HepG2 (cell line): Measurements from ENCODE around the gene CSK. TPM values are rescaled to one million over a fixed set of nuclear protein-coding genes. Genes with fewer than 3 reads are reported as not detected.

Experiments
- ATAC-seq: fragments of 200-7000 bp; cut with Tn5 transposase; 3 replicates; pipeline ENCODE4 v1.9.1; 2020; ENCODE audit warnings: mild to moderate bottlenecking, moderate library complexity
- BruUV-seq: library from RNA; stranded (reverse); fragments of 400-500 nt; replicated peaks from 2 replicates; lab custom pipeline; 2021; lab: Mats Ljungman, UMichigan
- CTCF ChIA-PET: fragments of 300-600 bp; formaldehyde crosslinking; extraction: SDS; loops from one replicate; lab custom pipeline; 2021; ENCODE audit warnings: low total read pairs, inconsistent platforms, low intra/inter-chr PET ratio; lab: Yijun Ruan, JAX
- POLR2A ChIA-PET: fragments of 350-600 bp; sonication (Branson Sonifier 250); formaldehyde crosslinking; loops from one replicate; lab custom pipeline; 2020; ENCODE audit warnings: antibody characterized with exemption, inconsistent platforms; lab: Yijun Ruan, JAX
- DNase-seq: peaks from one replicate; pipeline ENCODE4 v3.0.0-alpha.2; 2015; ENCODE audit warnings: low spot score
- FAIRE-seq: peaks from 3 replicates; lab custom pipeline; 2011; peaks lifted over from hg19 to GRCh38; lab: Jason Lieb, UNC
- H2AFZ ChIP-seq: one replicate; pipeline ENCODE4 v1.6.1; 2011; ENCODE audit warnings: low read length, inconsistent platforms
- H3K27ac ChIP-seq: fragments of 300-600 bp; 3 replicates; pipeline ENCODE4 v1.8.0; 2011; ENCODE audit warnings: mixed run types, mild to moderate bottlenecking, mixed read lengths, low read length, inconsistent platforms; ENCODE audit not compliant: insufficient read depth; ENCODE audit errors: extremely low read length
- H3K27me3 ChIP-seq, 2 experiments: fragments of 200-600 bp in 1 of 2; 2 replicates in 1 of 2; 3 replicates in 1 of 2; pipeline versions ENCODE4 v1.6.0 to v1.8.0; 2011; ENCODE audit warnings: low read length in 2 of 2, mild to moderate bottlenecking in 2 of 2, moderate library complexity in 2 of 2, inconsistent platforms in 1 of 2; ENCODE audit not compliant: insufficient read depth in 2 of 2, control insufficient read depth in 1 of 2
- H3K36me3 ChIP-seq, 2 experiments: fragments of 200-600 bp in 1 of 2; replicated peaks in 1 of 2; 2 replicates in 1 of 2; 3 replicates in 1 of 2; pipeline versions ENCODE4 v1.5.1 to v1.8.0; 2011; ENCODE audit warnings: low read length in 2 of 2, inconsistent platforms in 1 of 2; ENCODE audit not compliant: insufficient read depth in 2 of 2, control insufficient read depth in 1 of 2
- H3K4me1 ChIP-seq: 2 replicates; pipeline ENCODE4 v1.5.1; 2012; ENCODE audit warnings: low read length, inconsistent platforms; ENCODE audit not compliant: insufficient read depth
- H3K4me2 ChIP-seq: 2 replicates; pipeline ENCODE4 v1.6.0; 2011; ENCODE audit warnings: low read depth, low read length, inconsistent platforms
- H3K4me3 ChIP-seq, 3 experiments: fragments of 200-600 bp in 1 of 3; sonication (generic), shearing (Covaris generic) in 1 of 3; replicated peaks in 1 of 3; 2 replicates each; pipeline ENCODE4 v1.5.1; 2011 to 2016; ENCODE audit warnings: low read length in 3 of 3, inconsistent platforms in 2 of 3, low read depth in 2 of 3, mild to moderate bottlenecking in 2 of 3, control low read depth in 1 of 3, mixed read lengths in 1 of 3; ENCODE audit not compliant: insufficient read depth in 1 of 3
- H3K79me2 ChIP-seq: one replicate; pipeline ENCODE4 v1.6.1; 2011; ENCODE audit warnings: low read length, inconsistent platforms; ENCODE audit not compliant: insufficient read depth
- H3K9ac ChIP-seq: 2 replicates; pipeline ENCODE4 v1.6.0; 2011; ENCODE audit warnings: mild to moderate bottlenecking, low read depth, low read length, inconsistent platforms; ENCODE audit not compliant: insufficient read depth
- H3K9me3 ChIP-seq: 2 replicates; pipeline ENCODE4 v1.5.1; 2012; ENCODE audit warnings: mild to moderate bottlenecking, low read length
- H4K20me1 ChIP-seq: 2 replicates; pipeline ENCODE4 v1.6.0; 2011; ENCODE audit warnings: inconsistent platforms, mild to moderate bottlenecking, low read length, moderate library complexity; ENCODE audit not compliant: insufficient read depth
- AFF4 ChIP-seq: sonication (generic); formaldehyde crosslinking; IDR thresholded peaks from 2 replicates; pipeline ENCODE4 v1.4.0; 2020; ENCODE audit warnings: missing genetic modification reagents
- CREB1 ChIP-seq, 2 experiments: fragments of 450-650 bp in 1 of 2; IDR thresholded peaks; 2 replicates each; pipeline ENCODE4 v1.6.1; 2016 to 2017; ENCODE audit warnings: control low read depth in 1 of 2, mild to moderate bottlenecking in 1 of 2, missing compliant biosample characterization in 1 of 2, missing genetic modification characterization in 1 of 2
- WGBS: methylation state at CpG from one replicate; pipeline ENCODE4 v1.1.6; 2017; ENCODE audit warnings: low lambda C conversion rate; 5-methylcytosine and 5-hydroxymethylcytosine counted together
- in situ Hi-C: cut with HindIII; loops from 2 replicates; pipeline ENCODE4 v1.10.0; 2017; ENCODE audit warnings: low pct_unique_long_range_greater_than_20kb; ENCODE audit not compliant: extremely low pct_ligation_motif_present
- intact Hi-C: fragments of 100-400 bp; cut with micrococcal nuclease; formaldehyde crosslinking; loops from one replicate; pipeline ENCODE4 v1.10.0; 2022; ENCODE audit not compliant: unreplicated experiment
- polyA plus RNA-seq, 8 experiments: library from polyadenylated mRNA; depleted of rRNA in 3 of 8; stranded (reverse) in 7 of 8; unstranded in 1 of 8; fragments of >200 nt; fragmentation: Illumina TruSeq in 4 of 8; extraction: Trizol in 4 of 8; gene quantifications; 2 replicates each; pipeline versions ENCODE4 v1.2.1 to v1.2.3, GENCODE V29; 2011 to 2016; ENCODE audit warnings: low read depth in 4 of 8, missing spikeins in 1 of 8, mixed read lengths in 1 of 8; ENCODE audit not compliant: insufficient read depth in 1 of 8
- total RNA-seq, 5 experiments: library from RNA; depleted of rRNA; stranded (reverse); fragments of >200 nt; fragmentation: Illumina TruSeq; extraction: Trizol; gene quantifications; 2 replicates each; pipeline ENCODE4 v1.2.3, GENCODE V29; 2016; ENCODE audit warnings: low read depth in 1 of 5

Gene CSK
- total and polyA plus RNA-seq, 2 of the 13 experiments (the other 11 are each of a cell fraction or from before 2014, with no cell fraction given) = 12.5 to 21.3 TPM

GRCh38 chr15:74829991-74830390 lies 48.1 kb downstream of the CSK start:
- H3K4me1 ChIP-seq = peaks cover 30% of the 10 kb centered on the region
- CTCF ChIA-PET = no interaction called here

More at GRCh38 chr15:74829991-74830390, 48.1 kb downstream of the CSK start:
- DNase-seq (no peak), FAIRE-seq (no peak), ATAC-seq (no peak)
- no TSS peak for BruUV-seq
- H3K9me3 ChIP-seq = no peaks in the 10 kb centered on the region
- peaks cover 5 to 49% of the 10 kb centered on the region in 2 experiments; a peak in 4 of 5 replicates for H3K27me3 ChIP-seq
- no peak overlapping the region for H3K4me3 ChIP-seq
- no peak overlapping the region for H3K27ac ChIP-seq
- POLR2A ChIA-PET = no interaction called here
- WGBS = 35% methylated on average over 5 of the region's 6 CpGs
- H4K20me1 ChIP-seq = no peaks in the 10 kb centered on the region; the same call in 1 of the 2 replicates
- H2AFZ ChIP-seq = no peak overlapping the region
- no peak overlapping the region for H3K4me2 ChIP-seq
- TF ChIP-seq AFF4 (no peak), CREB1 (IDR thresholded peaks at IDR 0.05) (peak; percentile 18; the same call in 1 of the 2 replicates), CREB1 (CRISPR knock-in tag; IDR thresholded peaks at IDR 0.05) (no peak)
- intact Hi-C loops = no loop called here
- H3K9ac ChIP-seq = no peak overlapping the region
- in situ Hi-C loops = no loop called here
- no peaks in the 10 kb centered on the region for H3K36me3 ChIP-seq
- no peaks in the 10 kb centered on the region for H3K79me2 ChIP-seq
